ENCODE measurements around the gene ARHGAP15. TPM values are rescaled to one million over a fixed set of nuclear protein-coding genes. Genes with fewer than 3 reads are reported as not detected.
A peak's percentile ranks its signal among the peaks of the same experiment; 100 is the strongest.

Gene ARHGAP15
- total and polyA plus RNA-seq, 12 donors: 4.7 to 33.8 (median 10.4) TPM

DNA sequence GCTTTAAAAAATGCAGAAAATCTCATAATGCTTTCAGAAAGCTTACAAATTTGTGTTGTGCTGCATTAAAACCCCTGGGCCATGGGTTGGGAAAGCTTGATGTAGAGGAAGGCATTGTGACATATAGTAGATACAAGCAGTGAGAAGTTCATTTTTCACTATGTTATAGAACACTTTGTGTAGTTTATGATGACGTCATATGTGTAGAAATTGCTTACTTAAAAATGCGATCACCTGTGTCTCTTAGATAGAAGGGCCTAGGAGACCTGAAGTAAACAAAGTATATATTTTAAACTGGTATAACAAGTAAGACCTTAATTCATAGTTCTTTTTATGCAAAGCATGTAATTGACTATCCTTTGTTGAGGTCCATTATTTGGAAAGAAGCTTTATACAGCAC, 393.5 kb downstream of the ARHGAP15 start:
- WGBS, 4 donors: 75 to 92% (median 89%) methylated on average over 2 of the region's 2 CpGs
- intact Hi-C loops (cut with DNase I): no loop called here
- TF ChIP-seq, protein P1, sequence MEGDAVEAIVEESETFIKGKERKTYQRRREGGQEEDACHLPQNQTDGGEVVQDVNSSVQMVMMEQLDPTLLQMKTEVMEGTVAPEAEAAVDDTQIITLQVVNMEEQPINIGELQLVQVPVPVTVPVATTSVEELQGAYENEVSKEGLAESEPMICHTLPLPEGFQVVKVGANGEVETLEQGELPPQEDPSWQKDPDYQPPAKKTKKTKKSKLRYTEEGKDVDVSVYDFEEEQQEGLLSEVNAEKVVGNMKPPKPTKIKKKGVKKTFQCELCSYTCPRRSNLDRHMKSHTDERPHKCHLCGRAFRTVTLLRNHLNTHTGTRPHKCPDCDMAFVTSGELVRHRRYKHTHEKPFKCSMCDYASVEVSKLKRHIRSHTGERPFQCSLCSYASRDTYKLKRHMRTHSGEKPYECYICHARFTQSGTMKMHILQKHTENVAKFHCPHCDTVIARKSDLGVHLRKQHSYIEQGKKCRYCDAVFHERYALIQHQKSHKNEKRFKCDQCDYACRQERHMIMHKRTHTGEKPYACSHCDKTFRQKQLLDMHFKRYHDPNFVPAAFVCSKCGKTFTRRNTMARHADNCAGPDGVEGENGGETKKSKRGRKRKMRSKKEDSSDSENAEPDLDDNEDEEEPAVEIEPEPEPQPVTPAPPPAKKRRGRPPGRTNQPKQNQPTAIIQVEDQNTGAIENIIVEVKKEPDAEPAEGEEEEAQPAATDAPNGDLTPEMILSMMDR (IDR thresholded peaks at IDR 0.05): no peak
- TF ChIP-seq POLR2A (IDR thresholded peaks at IDR 0.05): no peak

DNA sequence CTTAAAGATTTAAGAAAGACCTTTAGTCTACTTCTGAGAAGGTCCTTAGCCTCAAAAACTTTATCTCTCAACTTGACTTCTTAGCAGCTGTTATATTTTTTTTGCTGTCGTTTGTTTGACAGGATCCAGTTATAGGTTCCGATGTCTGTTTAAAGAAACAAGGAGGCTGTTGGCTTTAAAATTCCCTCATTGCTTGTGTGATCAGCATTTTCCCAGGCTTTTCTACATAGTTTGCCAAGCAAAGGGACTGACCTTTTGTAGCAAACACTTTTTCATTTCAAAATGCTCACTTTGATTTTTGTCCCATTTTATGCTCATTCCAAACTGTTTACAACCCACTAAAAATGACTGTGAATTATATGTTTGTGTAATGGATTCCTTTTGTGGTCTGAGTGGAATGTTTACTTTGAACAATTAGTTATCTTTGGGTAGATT, 394.9 kb downstream of the ARHGAP15 start:
- WGBS, 4 donors: 40 to 57% (median 51%) methylated on average over 2 of the region's 2 CpGs

More for the DNA sequence above, 393.5 kb downstream of the ARHGAP15 start:
- H3K36me3 ChIP-seq (replicated peaks in 1 of 2): no peaks in the 10 kb centered on the region
- no peak overlapping the region for H3K4me3 ChIP-seq
- peak overlapping the region in 1 of 5 donors; percentile 8 for H3K27ac ChIP-seq
- H3K27me3 ChIP-seq: no peaks in the 10 kb centered on the region
- no peak for DNase-seq
- H3K9me3 ChIP-seq (replicated peaks in 1 of 3): no peaks in the 10 kb centered on the region
- peaks cover 0 to 14% of the 10 kb centered on the region in 2 donors for H3K4me1 ChIP-seq (replicated peaks in 1 of 2)

DNA sequence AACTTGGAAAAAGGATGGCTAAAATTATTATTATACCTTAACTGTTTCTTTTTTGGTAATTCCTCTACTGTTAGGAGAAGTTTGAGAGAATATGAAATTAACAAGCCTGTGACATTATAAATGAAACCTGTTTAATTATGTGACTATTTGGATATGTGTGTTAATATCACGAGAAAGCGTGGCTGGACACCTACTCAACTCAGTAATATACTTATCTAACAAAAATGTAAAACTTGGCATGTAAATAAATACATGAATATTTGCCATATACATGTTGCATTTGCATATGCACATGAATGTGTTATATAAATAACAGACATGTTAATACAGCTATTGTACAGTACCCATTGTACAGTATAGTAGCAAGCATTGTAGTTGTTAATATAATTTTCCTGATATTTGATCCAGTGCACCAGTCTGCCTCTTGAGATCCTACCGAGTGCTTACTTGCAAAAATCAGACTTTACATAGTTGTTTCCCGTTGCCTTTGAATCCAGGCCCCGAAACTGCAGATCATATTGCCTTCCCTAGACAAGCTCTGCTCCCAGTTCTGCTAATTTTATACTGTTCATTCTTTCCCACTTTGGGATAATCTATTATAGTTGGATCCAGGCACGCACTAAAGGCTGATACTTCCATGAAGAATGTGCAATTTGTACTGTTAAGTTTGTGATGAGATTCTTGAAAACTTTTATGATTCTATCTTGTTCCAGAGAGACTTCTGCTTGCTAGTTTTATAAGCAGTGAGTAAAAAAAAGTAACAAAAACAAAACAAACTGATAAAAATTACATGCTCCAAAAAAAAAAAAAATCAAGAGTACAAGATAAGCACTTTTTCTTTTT, 395.6 kb downstream of the ARHGAP15 start:
- H3K9me3 ChIP-seq (replicated peaks in 1 of 3): no peaks in the 10 kb centered on the region
- H3K27me3 ChIP-seq: no peaks in the 10 kb centered on the region
- WGBS, 4 donors: 61 to 73% (median 67%) methylated on average over 6 of the region's 6 CpGs
- H3K27ac ChIP-seq: peak overlapping the region in 1 of 5 donors; percentile 18
- TF ChIP-seq POLR2A (IDR thresholded peaks at IDR 0.05): no peak
- TF ChIP-seq, protein P1 (IDR thresholded peaks at IDR 0.05): no peak
- no peaks in the 10 kb centered on the region for H3K36me3 ChIP-seq (replicated peaks in 1 of 2)
- intact Hi-C loops (cut with DNase I): no loop called here
- peaks cover 0 to 15% of the 10 kb centered on the region in 2 donors for H3K4me1 ChIP-seq (replicated peaks in 1 of 2)
- H3K4me3 ChIP-seq: no peak overlapping the region
- no peak for DNase-seq

More for the DNA sequence above, 394.9 kb downstream of the ARHGAP15 start:
- Histone ChIP-seq H3K4me3 (no peak overlapping the region), H3K4me1 (replicated peaks in 1 of 2) (peaks cover 0 to 15% of the 10 kb centered on the region in 2 donors), H3K27ac (no peak overlapping the region), H3K27me3 (no peaks in the 10 kb centered on the region), H3K36me3 (replicated peaks in 1 of 2) (no peaks in the 10 kb centered on the region), H3K9me3 (replicated peaks in 1 of 3) (no peaks in the 10 kb centered on the region)
- TF ChIP-seq POLR2A (IDR thresholded peaks at IDR 0.05): no peak
- TF ChIP-seq, protein P1 (IDR thresholded peaks at IDR 0.05): no peak
- DNase-seq: no peak
- intact Hi-C loops (cut with DNase I): no loop called here

DNA sequence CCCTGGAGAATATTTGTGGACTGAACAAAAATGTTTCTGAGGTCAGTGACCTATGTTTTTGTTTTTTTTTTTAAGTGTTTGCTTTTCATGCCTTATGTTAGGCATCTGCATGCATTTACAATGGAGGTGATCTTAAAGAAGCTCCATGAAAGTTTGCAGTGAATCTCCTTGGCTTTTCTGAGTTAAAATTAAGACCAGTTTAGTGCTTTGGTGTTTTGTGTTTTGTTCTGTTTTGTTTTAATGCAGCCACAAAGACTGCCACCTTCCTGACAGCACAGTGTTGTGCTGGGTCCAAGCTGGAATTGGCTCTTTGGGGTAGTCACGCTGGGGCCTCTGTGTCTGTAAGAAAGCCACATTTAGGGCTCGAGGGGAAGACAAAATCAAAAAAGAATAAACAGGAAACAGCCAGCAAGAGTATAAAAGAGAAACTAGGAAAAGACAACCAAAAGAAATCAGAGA, 396.2 kb downstream of the ARHGAP15 start:
- Histone ChIP-seq H3K36me3 (replicated peaks in 1 of 2) (no peaks in the 10 kb centered on the region), H3K4me3 (no peak overlapping the region), H3K27ac (peak overlapping the region in 1 of 5 donors; percentile 65), H3K27me3 (no peaks in the 10 kb centered on the region), H3K9me3 (replicated peaks in 1 of 3) (no peaks in the 10 kb centered on the region), H3K4me1 (replicated peaks in 1 of 2) (peaks cover 0 to 15% of the 10 kb centered on the region in 2 donors)
- no peak for DNase-seq
- WGBS, 4 donors: 25 to 40% (median 32%) methylated on average over 2 of the region's 2 CpGs
- intact Hi-C loops (cut with DNase I): no loop called here
- TF ChIP-seq, protein P1 (IDR thresholded peaks at IDR 0.05): no peak
- no peak for TF ChIP-seq POLR2A (IDR thresholded peaks at IDR 0.05)

Data from adrenal gland (tissue), 12 donors.